SK-N-MC (cell line): ENCODE data around the gene PASD1.

Experiments
- EZH2 ChIP-seq: fragments of 200-600 bp; sonication (generic); IDR thresholded peaks from one replicate; pipeline ENCODE4 v1.6.1; 2017; ENCODE audit warnings: antibody characterized with exemption
- POLR2AphosphoS5 ChIP-seq: IDR thresholded peaks from 2 replicates; pipeline ENCODE4 v1.6.1; 2012; ENCODE audit warnings: mild to moderate bottlenecking, low read depth, low read length, borderline replicate concordance

DNA sequence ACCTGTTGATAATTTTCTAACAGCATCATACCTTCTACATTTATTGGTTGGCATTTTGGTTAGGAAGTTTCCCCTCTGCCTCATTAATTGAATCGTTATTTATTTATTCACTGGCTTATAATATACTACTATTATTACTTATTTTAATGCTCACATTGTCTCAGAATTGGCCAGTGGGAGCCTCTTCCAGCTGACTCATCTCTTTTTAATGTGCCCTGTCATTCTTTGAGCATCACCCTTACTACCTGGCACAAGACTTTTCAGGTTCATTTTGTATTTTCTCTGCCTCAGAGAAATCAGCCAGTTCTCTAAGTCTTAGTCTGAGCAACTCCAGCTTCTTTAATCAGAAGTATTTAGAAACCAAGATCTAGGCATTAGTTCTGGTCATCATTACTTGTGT, 71.5 kb downstream of the PASD1 start:
- TF ChIP-seq EZH2, result no peak
- no peak for TF ChIP-seq POLR2AphosphoS5
